CD4-positive, alpha-beta T cell treated with Interleukin-6 at 100 ng/mL for 8 hours (primary cell): Measurements from ENCODE around the gene NAT9.

Experiments used
- DNase-seq: peaks from one replicate; pipeline ENCODE4 v3.0.0-alpha.2; 2020; ENCODE audit warnings: mixed read lengths, low spot score

The NAT9 gene

GRCh38 chr17:74761419-74761818 lies 14.7 kb downstream of the NAT9 start:
- DNase-seq = no peak

GRCh38 chr17:74760404-74761105 lies 15.6 kb downstream of the NAT9 start:
- no peak for DNase-seq

- DNase-seq = no peak
Observed at GRCh38 chr17:74759941-74760340, 16.2 kb downstream of the NAT9 start.

- peak; percentile 66 for DNase-seq
Observed at GRCh38 chr17:74759243-74759801, 16.8 kb downstream of the NAT9 start.

DNA sequence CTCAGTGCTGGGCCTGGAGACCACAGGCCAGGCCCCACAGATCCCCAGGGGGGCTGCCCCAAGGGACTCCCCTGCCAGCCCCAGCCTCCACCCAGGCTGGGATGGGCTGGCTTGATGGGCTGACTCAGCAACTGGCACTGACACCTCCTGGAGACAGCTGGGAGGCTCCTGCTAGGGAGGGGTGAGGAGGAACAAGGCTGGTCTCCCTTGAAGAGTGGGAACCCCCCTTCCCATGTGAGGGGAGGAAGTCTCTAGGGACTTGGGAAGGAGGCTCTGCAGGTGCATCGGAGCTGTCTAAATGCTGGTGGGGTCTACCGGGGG lies 17.3 kb downstream of the NAT9 start:
- DNase-seq = no peak

GRCh38 chr17:74757931-74758847 lies 18.0 kb downstream of the NAT9 start:
- DNase-seq = no peak

DNA sequence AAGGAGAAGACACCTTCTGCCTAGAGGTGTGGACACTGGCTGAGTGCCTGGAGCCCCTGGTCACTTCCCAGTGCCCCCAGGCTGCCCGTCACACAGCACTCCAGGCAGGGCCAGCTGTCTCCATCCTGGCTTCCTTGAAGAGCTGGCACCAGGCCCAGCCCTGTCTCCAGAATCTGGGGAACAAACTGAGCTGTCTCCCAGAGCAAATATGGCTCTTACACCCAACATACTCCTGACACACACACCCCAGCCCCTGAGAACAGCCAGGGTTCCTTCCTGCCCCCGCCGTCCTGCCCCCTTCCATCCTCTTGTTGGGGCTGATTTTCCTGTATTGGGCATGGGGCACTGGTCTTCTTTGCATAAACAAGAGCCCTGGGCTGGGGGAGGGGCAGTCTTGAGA lies 18.6 kb downstream of the NAT9 start:
- DNase-seq = no peak

- DNase-seq = no peak
Observed at GRCh38 chr17:74756891-74757290, 19.3 kb downstream of the NAT9 start.

GRCh38 chr17:74755533-74755932 lies 20.6 kb downstream of the NAT9 start:
- DNase-seq = no peak

DNA sequence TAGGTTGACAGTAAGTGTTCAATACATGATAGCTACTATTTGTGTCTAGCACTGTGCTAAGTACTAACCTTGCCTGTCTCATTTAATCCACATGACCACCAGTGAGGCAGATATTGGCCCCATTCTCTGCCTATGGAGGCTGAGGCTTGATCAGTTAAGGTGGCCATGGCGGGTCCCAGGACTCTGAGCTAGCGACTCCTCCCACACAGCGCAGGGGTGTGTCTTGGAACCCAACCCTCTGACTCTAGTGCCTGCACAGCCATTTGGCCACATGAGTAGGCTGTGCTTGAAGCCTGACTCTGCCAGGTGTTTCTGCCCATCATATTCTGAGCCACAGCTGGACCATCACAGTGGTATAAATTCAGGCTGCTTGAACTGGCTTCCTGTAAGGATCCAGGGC lies 21.3 kb downstream of the NAT9 start:
- no peak for DNase-seq

GRCh38 chr17:74752822-74753401 lies 23.2 kb downstream of the NAT9 start:
- no peak for DNase-seq

- DNase-seq = no peak
Observed at GRCh38 chr17:74752415-74752814, 23.7 kb downstream of the NAT9 start.

GRCh38 chr17:74750327-74751069 lies 25.6 kb downstream of the NAT9 start:
- DNase-seq = no peak

DNA sequence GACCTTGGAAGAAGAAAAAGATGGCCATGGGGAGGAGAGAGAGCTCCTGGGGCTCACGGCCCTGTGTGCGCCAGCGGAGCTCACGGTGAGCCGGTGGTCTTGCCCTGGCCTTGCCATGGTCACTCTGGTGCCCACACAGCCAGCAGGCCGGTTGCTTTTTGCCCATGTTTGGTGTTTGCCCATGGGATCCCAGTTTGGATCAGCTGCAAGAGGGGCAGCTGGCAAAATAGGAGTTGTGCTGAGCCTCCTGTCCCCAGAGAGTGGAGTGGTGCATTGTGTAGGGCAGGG lies 26.2 kb downstream of the NAT9 start:
- no peak for DNase-seq

- no peak for DNase-seq
Observed at GRCh38 chr17:74749279-74750038, 26.7 kb downstream of the NAT9 start.

GRCh38 chr17:74748529-74749278 lies 27.4 kb downstream of the NAT9 start, which contains the start of gene NHERF1:
TSS of gene NHERF1 (plus strand) at chr17:74748628. CDS start at chr17:74748847, 219 bp downstream.
- DNase-seq = peak; percentile 93

- DNase-seq = no peak
Observed at GRCh38 chr17:74748279-74748528, 27.9 kb downstream of the NAT9 start.

GRCh38 chr17:74746922-74747321 lies 29.2 kb downstream of the NAT9 start:
- DNase-seq = no peak

DNA sequence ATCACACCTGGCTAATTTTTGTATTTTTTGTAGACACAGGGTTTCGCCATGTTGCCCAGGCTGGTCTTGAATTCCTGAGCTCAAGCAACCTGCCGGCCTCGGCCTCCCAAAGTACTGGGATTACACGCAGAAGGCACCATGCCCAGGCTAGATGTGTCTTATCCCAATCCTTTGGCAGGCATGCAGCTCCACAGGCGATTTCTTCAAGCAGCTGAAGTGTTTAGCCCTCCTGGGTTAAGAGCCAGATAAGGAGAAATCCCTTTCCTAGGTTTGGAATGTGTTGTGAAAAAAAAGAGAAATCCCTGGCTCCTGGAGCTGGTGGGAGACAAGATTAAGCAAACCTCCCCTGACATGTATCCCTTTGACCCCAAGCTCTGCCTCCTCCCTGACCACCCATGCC lies 29.8 kb downstream of the NAT9 start:
- no peak for DNase-seq

DNA sequence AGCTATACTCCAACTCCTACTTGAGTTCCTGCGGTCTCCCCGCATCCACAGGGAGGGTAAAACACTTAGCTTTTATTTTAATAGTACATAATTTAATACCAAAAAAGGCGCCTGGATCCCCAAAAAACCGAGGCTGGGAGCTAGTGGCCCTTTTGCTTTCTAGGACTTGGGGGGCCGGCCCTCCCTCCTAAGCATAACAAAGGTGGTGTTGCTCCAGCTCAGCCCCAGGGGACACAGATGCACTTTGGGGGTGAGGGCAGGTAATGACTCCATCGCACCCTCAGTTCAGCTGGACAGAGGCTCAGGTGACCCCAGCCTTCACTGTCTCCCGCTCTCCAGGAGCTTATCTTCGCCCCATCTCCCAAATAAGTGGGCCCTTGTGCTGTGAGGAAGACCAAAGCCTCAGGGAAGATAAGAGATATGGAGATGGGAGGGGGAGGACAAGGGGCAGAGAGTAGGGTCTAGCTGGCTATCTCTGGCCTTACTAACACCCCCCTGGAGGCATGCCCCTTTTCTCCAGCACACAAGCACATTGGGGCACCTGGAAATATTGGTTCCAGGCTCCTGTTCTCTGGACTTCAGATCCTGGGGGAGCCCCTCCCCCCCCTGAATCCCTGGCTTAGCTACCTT lies 30.5 kb downstream of the NAT9 start:
- no peak for DNase-seq
